H1 (cell line): ENCODE measurements around the gene FCRL6. TPM values are rescaled to one million over a fixed set of nuclear protein-coding genes. Genes with fewer than 3 reads are reported as not detected.

Source experiments
- CTCF ChIA-PET: fragments of 300-600 bp; sonication (Branson Sonifier 250); formaldehyde crosslinking; loops from one replicate; lab custom pipeline; 2021; ENCODE audit not compliant: partially characterized antibody; lab: Charles Lee
- POLR2A ChIA-PET: fragments of 300-600 bp; sonication (Branson Sonifier 250); formaldehyde crosslinking; loops from one replicate; lab custom pipeline; 2021; ENCODE audit warnings: inconsistent platforms; ENCODE audit not compliant: partially characterized antibody; lab: Charles Lee
- DNase-seq, 2 experiments: peaks; one replicate each; pipeline versions ENCODE4 v3.0.0 to v3.0.0-alpha.2; 2010 to 2022; ENCODE audit warnings: low spot score in 2 of 2, low read depth in 1 of 2, mixed read lengths in 1 of 2
- FAIRE-seq: peaks from 2 replicates; lab custom pipeline; 2011; peaks lifted over from hg19 to GRCh38; lab: Jason Lieb, UNC
- H2AFZ ChIP-seq: 2 replicates; pipeline ENCODE4 v1.8.1; 2012; ENCODE audit warnings: low read length, inconsistent platforms
- H2AK5ac ChIP-seq: 2 replicates; pipeline ENCODE4 v1.6.1; 2013; ENCODE audit warnings: low read depth, low read length
- H2BK120ac ChIP-seq: replicated peaks from 2 replicates; pipeline ENCODE3; 2013; ENCODE audit warnings: low read depth, low read length, inconsistent platforms
- H2BK12ac ChIP-seq: 2 replicates; pipeline ENCODE4 v1.6.1; 2013; ENCODE audit warnings: low read depth, low read length
- H2BK15ac ChIP-seq: 2 replicates; pipeline ENCODE4 v1.6.1; 2013; ENCODE audit warnings: low read length
- H2BK20ac ChIP-seq: 2 replicates; pipeline ENCODE4 v1.6.1; 2013; ENCODE audit warnings: low read length
- H2BK5ac ChIP-seq: 2 replicates; pipeline ENCODE4 v1.6.1; 2013; ENCODE audit warnings: low read depth, low read length
- H3K14ac ChIP-seq: 2 replicates; pipeline ENCODE4 v1.6.1; 2013; ENCODE audit warnings: inconsistent platforms; ENCODE audit not compliant: insufficient read length
- H3K18ac ChIP-seq: 2 replicates; pipeline ENCODE4 v1.6.1; 2013; ENCODE audit warnings: low read length; ENCODE audit errors: extremely low read depth
- H3K23ac ChIP-seq: 2 replicates; pipeline ENCODE4 v1.6.1; 2013; ENCODE audit warnings: inconsistent platforms; ENCODE audit not compliant: insufficient read length
- H3K23me2 ChIP-seq: 2 replicates; pipeline ENCODE4 v1.6.1; 2013; ENCODE audit warnings: low read depth, low read length
- H3K27ac ChIP-seq: 2 replicates; pipeline ENCODE4 v1.6.1; 2011; ENCODE audit warnings: low read depth, low read length, inconsistent platforms
- H3K27me3 ChIP-seq, 4 experiments: replicated peaks in 1 of 4; 1 replicate in 1 of 4; 2 replicates in 3 of 4; pipeline versions ENCODE4 v1.6.1 to v1.8.1; 2011 to 2013; ENCODE audit warnings: low read length in 3 of 4, mild to moderate bottlenecking in 3 of 4, inconsistent platforms in 2 of 4, mixed read lengths in 2 of 4, moderate library complexity in 1 of 4; ENCODE audit not compliant: control insufficient read depth in 3 of 4, insufficient read depth in 3 of 4; ENCODE audit errors: extremely low read depth in 1 of 4
- H3K36me3 ChIP-seq, 4 experiments: 2 replicates each; pipeline versions ENCODE4 v1.6.1 to v1.8.1; 2011 to 2013; ENCODE audit warnings: mild to moderate bottlenecking in 4 of 4, low read length in 3 of 4, moderate library complexity in 2 of 4, control low read depth in 1 of 4, inconsistent platforms in 1 of 4; ENCODE audit not compliant: insufficient read depth in 4 of 4, control insufficient read depth in 2 of 4
- H3K4ac ChIP-seq: replicated peaks from 2 replicates; pipeline ENCODE3; 2013; ENCODE audit warnings: low read length, low read depth, mixed read lengths, inconsistent platforms; ENCODE audit not compliant: insufficient read length
- H3K4me1 ChIP-seq, 4 experiments: replicated peaks in 1 of 4; 1 replicate in 1 of 4; 2 replicates in 3 of 4; pipeline versions ENCODE4 v1.6.1 to v1.8.1; 2011 to 2013; ENCODE audit warnings: low read length in 3 of 4, inconsistent platforms in 2 of 4, mixed read lengths in 1 of 4; ENCODE audit not compliant: insufficient read depth in 4 of 4, control insufficient read depth in 3 of 4
- H3K4me2 ChIP-seq, 2 experiments: 2 replicates each; pipeline versions ENCODE4 v1.6.1 to v1.8.1; 2011 to 2013; ENCODE audit warnings: low read depth in 2 of 2, low read length in 2 of 2, control low read depth in 1 of 2, inconsistent platforms in 1 of 2, mild to moderate bottlenecking in 1 of 2; ENCODE audit not compliant: insufficient read depth in 1 of 2
- H3K4me3 ChIP-seq, 4 experiments: fragments of 200-600, 300-600 bp in 1 of 4; sonication (generic), shearing (Covaris generic), sonication (Bioruptor Twin) in 1 of 4; 2 replicates each; pipeline versions ENCODE4 v1.5.1 to v1.8.1; 2011 to 2016; ENCODE audit warnings: low read length in 4 of 4, low read depth in 3 of 4, control low read depth in 2 of 4, inconsistent platforms in 2 of 4, mild to moderate bottlenecking in 2 of 4, mixed read lengths in 1 of 4, moderate library complexity in 1 of 4; ENCODE audit not compliant: insufficient read depth in 2 of 4; ENCODE audit errors: extremely low read depth in 1 of 4
- H3K56ac ChIP-seq: replicated peaks from 2 replicates; pipeline ENCODE3; 2013; ENCODE audit warnings: low read depth, mild to moderate bottlenecking, mixed read lengths, low read length, inconsistent platforms; ENCODE audit not compliant: insufficient read length
- H3K79me1 ChIP-seq: 2 replicates; pipeline ENCODE4 v1.6.1; 2013; ENCODE audit warnings: low read depth, low read length, control low read depth
- H3K79me2 ChIP-seq, 2 experiments: 2 replicates each; pipeline versions ENCODE4 v1.6.1 to v1.8.1; 2012 to 2013; ENCODE audit warnings: low read length in 2 of 2, mild to moderate bottlenecking in 2 of 2, inconsistent platforms in 1 of 2; ENCODE audit not compliant: insufficient read depth in 2 of 2, control insufficient read depth in 1 of 2
- H3K9ac ChIP-seq, 4 experiments: replicated peaks in 1 of 4; 1 replicate in 1 of 4; 2 replicates in 3 of 4; pipeline versions ENCODE4 v1.6.1 to v1.8.1; 2011 to 2013; ENCODE audit warnings: low read depth in 3 of 4, low read length in 3 of 4, control low read depth in 2 of 4, mild to moderate bottlenecking in 2 of 4, moderate library complexity in 2 of 4, inconsistent platforms in 1 of 4; ENCODE audit errors: extremely low read depth in 1 of 4
- H3K9me3 ChIP-seq, 2 experiments: 2 replicates each; pipeline versions ENCODE4 v1.6.1 to v1.8.1; 2012 to 2013; ENCODE audit warnings: mild to moderate bottlenecking in 2 of 2, moderate library complexity in 2 of 2, control low read depth in 1 of 2, inconsistent platforms in 1 of 2, low read depth in 1 of 2, low read length in 1 of 2, mixed read lengths in 1 of 2; ENCODE audit not compliant: insufficient read depth in 2 of 2
- H4K20me1 ChIP-seq, 2 experiments: replicated peaks in 1 of 2; 2 replicates each; pipeline versions ENCODE3 to v1.8.1; 2011 to 2013; ENCODE audit warnings: inconsistent platforms in 2 of 2, low read length in 2 of 2, mild to moderate bottlenecking in 1 of 2; ENCODE audit not compliant: insufficient read depth in 2 of 2, control insufficient read depth in 1 of 2
- H4K5ac ChIP-seq: 2 replicates; pipeline ENCODE4 v1.6.1; 2013; ENCODE audit warnings: low read length, low read depth, mixed read lengths, inconsistent platforms; ENCODE audit not compliant: insufficient read length
- H4K8ac ChIP-seq: 2 replicates; pipeline ENCODE4 v1.8.0; 2013; ENCODE audit warnings: mild to moderate bottlenecking, moderate library complexity, low read length, inconsistent platforms; ENCODE audit not compliant: insufficient read depth; ENCODE audit errors: extremely low read depth
- H4K91ac ChIP-seq: replicated peaks from 2 replicates; pipeline ENCODE3; 2013; ENCODE audit warnings: low read length, mixed read lengths, inconsistent platforms; ENCODE audit not compliant: insufficient read length
- EP300 ChIP-seq, 2 experiments: IDR thresholded peaks; 1 replicate in 1 of 2; 2 replicates in 1 of 2; pipeline ENCODE4 v1.6.1; 2011 to 2012; ENCODE audit warnings: low read depth in 2 of 2, low read length in 2 of 2, mild to moderate bottlenecking in 2 of 2, borderline replicate concordance in 1 of 2, inconsistent platforms in 1 of 2, moderate library complexity in 1 of 2
- RBBP5 ChIP-seq: IDR thresholded peaks from 2 replicates; pipeline ENCODE4 v1.7.1; 2012; ENCODE audit warnings: low read depth, mild to moderate bottlenecking, inconsistent platforms, low read length, moderate library complexity, borderline replicate concordance
- RXRA ChIP-seq: IDR thresholded peaks from 2 replicates; pipeline ENCODE4 v1.6.1; 2011; ENCODE audit warnings: low read depth, mild to moderate bottlenecking, low read length, moderate library complexity; ENCODE audit not compliant: insufficient read depth
- SRF ChIP-seq: IDR thresholded peaks from 2 replicates; pipeline ENCODE4 v1.6.1; 2011; ENCODE audit warnings: mild to moderate bottlenecking, low read depth, low read length, moderate library complexity
- WGBS, 2 experiments: shearing (Covaris generic) in 1 of 2; methylation state at CpG; one replicate each; pipeline versions ENCODE4 v1.1.6 to v1.1.7; 2013 to 2015; ENCODE audit warnings: low lambda C conversion rate in 2 of 2, mixed read lengths in 2 of 2, inconsistent platforms in 1 of 2, low coverage in 1 of 2, missing lambda C conversion rate in 1 of 2; ENCODE audit not compliant: insufficient replicate concordance in 2 of 2, insufficient coverage in 1 of 2, insufficient read length in 1 of 2; ENCODE audit errors: extremely low coverage in 1 of 2, missing lambda C conversion rate in 1 of 2; 5-methylcytosine and 5-hydroxymethylcytosine counted together
- polyA plus RNA-seq, 7 experiments: library from polyadenylated mRNA; depleted of rRNA in 3 of 7; stranded (reverse) in 5 of 7; unstranded in 2 of 7; fragments of >200 nt in 5 of 7; fragments of 200-250 nt in 2 of 7; gene quantifications; 1 replicate in 5 of 7; 2 replicates in 1 of 7; 4 replicates in 1 of 7; pipeline versions ENCODE4 v1.2.1 to v1.2.3, GENCODE V29; 2011 to 2013; ENCODE audit warnings: missing spikeins in 2 of 7, mixed read lengths in 2 of 7
- total RNA-seq: library from RNA; stranded (reverse); fragmentation: NEBNext Ultra II Directional; extraction: Animal tissue kit (Norgen Biotek cat#: 25700); gene quantifications from 2 replicates; pipeline ENCODE4 v1.2.1, GENCODE V29; 2021

Gene FCRL6
- total and polyA plus RNA-seq, 2 of the 8 experiments (the other 6 are each of a cell fraction or from before 2014, with no cell fraction given), result not detected

DNA sequence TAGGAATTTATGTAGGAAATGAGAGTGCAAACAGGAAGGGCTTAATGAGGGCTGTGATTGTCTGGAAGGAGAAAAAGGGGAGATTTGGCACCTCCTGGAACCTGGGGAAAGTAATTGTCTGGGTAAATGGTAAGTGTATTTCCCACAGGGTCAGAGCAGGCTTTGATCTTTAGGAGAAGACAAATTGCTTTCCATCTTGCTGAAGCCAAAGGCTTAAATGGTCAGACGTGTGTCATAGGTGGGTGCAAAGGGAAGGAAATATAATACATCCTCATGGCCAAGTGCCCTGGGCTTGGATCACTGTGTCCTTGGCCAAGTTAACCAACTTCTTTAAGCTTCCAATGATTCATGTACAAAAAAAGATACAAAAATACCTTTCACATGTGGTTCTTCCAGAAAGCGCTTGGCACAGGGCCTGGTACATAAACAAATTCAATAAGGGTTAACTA, 22.7 kb upstream of the FCRL6 start:
- no peak for FAIRE-seq
- Histone ChIP-seq H2AFZ (no peak overlapping the region), H3K14ac (no peak overlapping the region), H3K23me2 (peaks cover 5% of the 10 kb centered on the region; the same call in 1 of the 2 replicates), H3K4ac (no peak overlapping the region), H3K27ac (no peak overlapping the region), H3K18ac (no peak overlapping the region), H3K9ac (no peak overlapping the region), H3K36me3 (no peaks in the 10 kb centered on the region; a peak in 1 of 8 replicates), H4K91ac (no peak overlapping the region), H3K4me2 (no peak overlapping the region), H2BK12ac (no peak overlapping the region), H3K79me2 (no peaks in the 10 kb centered on the region), H2BK5ac (no peak overlapping the region), H3K79me1 (no peaks in the 10 kb centered on the region), H4K8ac (no peak overlapping the region), H3K23ac (no peak overlapping the region), H3K4me1 (peaks cover 2 to 13% (median 7%) of the 10 kb centered on the region in 4 experiments; a peak in 4 of 7 replicates), H4K20me1 (peaks cover 0 to 3% of the 10 kb centered on the region in 2 experiments), H3K56ac (no peak overlapping the region), H2BK15ac (no peak overlapping the region), H3K9me3 (no peaks in the 10 kb centered on the region), H2BK120ac (no peak overlapping the region), H3K27me3 (peaks cover 0 to 2% (median 0%) of the 10 kb centered on the region in 4 experiments; a peak in 1 of 7 replicates), H3K4me3 (no peak overlapping the region), H2AK5ac (no peak overlapping the region), H2BK20ac (no peak overlapping the region), H4K5ac (no peak overlapping the region)
- no peak for DNase-seq
- no peak for TF ChIP-seq SRF
- TF ChIP-seq RXRA, result no peak
- TF ChIP-seq EP300 (IDR thresholded peaks at IDR 0.05; ENCODE audit: borderline replicate concordance in 1 of 2, low read depth in 2 of 2, low read length in 2 of 2), result no peak
- TF ChIP-seq RBBP5, result no peak
- WGBS, 2 experiments, result 89% methylated on average over 2 of the region's 2 CpGs; no CpG with 5 or more reads in 1 of the 2 experiments
- POLR2A ChIA-PET, result no interaction called here
- CTCF ChIA-PET, result interaction anchor here (0.5 to 3.2 kb wide), 5 partner anchors 19 to 619 kb away, joined by 3 to 16 read pairs (median 6); no protein-coding TSS in a partner anchor
